ENCODE measurements around the gene KISS1.

DNA sequence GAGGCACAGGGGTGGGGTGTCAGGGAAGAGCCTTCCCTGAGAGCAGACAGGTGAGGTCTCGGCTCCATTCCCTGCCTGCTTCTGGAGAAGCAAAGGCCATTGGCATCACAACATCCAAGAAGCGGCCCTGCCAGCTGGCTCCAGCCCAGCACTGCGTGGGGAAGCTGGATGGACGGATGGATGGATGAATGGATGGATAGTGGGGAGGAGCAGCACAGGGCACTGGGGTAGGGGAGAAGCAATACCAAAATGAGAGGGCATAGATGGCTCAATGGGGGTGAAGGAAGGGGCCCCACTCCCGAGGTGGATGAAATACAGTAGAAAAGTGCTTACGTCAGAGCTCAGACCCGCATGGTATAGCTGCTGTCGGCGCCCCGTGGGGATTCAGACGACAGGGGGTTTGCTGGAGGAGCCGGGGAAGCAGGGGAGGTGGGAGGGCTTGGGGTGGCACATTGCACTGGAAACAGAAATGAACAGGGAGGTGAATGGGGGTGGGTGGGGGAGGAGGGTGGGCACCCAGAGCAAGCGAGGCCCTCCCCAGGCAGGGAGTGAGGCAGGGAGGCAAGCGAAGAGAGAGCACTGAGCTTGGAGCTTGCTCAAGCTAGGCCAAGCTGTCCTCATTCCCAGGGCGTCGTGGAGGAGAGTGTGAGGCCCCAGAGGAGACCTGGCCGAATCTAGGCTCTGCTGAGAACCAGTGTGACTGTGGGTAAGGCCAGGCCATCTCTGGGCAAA lies 27.0 kb upstream of the KISS1 start:
- TF ChIP-seq, protein P1, sequence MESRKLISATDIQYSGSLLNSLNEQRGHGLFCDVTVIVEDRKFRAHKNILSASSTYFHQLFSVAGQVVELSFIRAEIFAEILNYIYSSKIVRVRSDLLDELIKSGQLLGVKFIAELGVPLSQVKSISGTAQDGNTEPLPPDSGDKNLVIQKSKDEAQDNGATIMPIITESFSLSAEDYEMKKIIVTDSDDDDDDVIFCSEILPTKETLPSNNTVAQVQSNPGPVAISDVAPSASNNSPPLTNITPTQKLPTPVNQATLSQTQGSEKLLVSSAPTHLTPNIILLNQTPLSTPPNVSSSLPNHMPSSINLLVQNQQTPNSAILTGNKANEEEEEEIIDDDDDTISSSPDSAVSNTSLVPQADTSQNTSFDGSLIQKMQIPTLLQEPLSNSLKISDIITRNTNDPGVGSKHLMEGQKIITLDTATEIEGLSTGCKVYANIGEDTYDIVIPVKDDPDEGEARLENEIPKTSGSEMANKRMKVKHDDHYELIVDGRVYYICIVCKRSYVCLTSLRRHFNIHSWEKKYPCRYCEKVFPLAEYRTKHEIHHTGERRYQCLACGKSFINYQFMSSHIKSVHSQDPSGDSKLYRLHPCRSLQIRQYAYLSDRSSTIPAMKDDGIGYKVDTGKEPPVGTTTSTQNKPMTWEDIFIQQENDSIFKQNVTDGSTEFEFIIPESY (IDR thresholded peaks at IDR 0.05; ENCODE audit: borderline replicate concordance, low read depth): no peak
- TF ChIP-seq, protein P2, sequence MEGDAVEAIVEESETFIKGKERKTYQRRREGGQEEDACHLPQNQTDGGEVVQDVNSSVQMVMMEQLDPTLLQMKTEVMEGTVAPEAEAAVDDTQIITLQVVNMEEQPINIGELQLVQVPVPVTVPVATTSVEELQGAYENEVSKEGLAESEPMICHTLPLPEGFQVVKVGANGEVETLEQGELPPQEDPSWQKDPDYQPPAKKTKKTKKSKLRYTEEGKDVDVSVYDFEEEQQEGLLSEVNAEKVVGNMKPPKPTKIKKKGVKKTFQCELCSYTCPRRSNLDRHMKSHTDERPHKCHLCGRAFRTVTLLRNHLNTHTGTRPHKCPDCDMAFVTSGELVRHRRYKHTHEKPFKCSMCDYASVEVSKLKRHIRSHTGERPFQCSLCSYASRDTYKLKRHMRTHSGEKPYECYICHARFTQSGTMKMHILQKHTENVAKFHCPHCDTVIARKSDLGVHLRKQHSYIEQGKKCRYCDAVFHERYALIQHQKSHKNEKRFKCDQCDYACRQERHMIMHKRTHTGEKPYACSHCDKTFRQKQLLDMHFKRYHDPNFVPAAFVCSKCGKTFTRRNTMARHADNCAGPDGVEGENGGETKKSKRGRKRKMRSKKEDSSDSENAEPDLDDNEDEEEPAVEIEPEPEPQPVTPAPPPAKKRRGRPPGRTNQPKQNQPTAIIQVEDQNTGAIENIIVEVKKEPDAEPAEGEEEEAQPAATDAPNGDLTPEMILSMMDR (IDR thresholded peaks at IDR 0.05): no peak
- TF ChIP-seq POLR2AphosphoS5 (IDR thresholded peaks at IDR 0.05; ENCODE audit: low read depth, low read length) (no peak), RFX5 (IDR thresholded peaks at IDR 0.05; ENCODE audit: low read length) (no peak), FOSL2 (IDR thresholded peaks at IDR 0.05; ENCODE audit: borderline replicate concordance, low read depth) (no peak), SMC3 (IDR thresholded peaks at IDR 0.05; ENCODE audit: low read depth, low read length) (no peak), TAF1 (IDR thresholded peaks at IDR 0.05; ENCODE audit: borderline replicate concordance, low read depth, low read length) (no peak), MXI1 (IDR thresholded peaks at IDR 0.05; ENCODE audit: low read depth, low read length) (no peak)
- TF ChIP-seq, protein P3, sequence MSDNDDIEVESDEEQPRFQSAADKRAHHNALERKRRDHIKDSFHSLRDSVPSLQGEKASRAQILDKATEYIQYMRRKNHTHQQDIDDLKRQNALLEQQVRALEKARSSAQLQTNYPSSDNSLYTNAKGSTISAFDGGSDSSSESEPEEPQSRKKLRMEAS (IDR thresholded peaks at IDR 0.05; ENCODE audit: low read depth): no peak
- TF ChIP-seq, protein P4, sequence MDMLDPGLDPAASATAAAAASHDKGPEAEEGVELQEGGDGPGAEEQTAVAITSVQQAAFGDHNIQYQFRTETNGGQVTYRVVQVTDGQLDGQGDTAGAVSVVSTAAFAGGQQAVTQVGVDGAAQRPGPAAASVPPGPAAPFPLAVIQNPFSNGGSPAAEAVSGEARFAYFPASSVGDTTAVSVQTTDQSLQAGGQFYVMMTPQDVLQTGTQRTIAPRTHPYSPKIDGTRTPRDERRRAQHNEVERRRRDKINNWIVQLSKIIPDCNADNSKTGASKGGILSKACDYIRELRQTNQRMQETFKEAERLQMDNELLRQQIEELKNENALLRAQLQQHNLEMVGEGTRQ (IDR thresholded peaks at IDR 0.05; ENCODE audit: borderline replicate concordance, low read depth, low read length): no peak

All from SK-N-SH (cell line).